Subcutaneous abdominal adipose tissue (tissue), 5 donors: ENCODE results near the gene C1orf21.

Experiments used
- H3K27ac ChIP-seq: one replicate; pipeline ENCODE4 v1.7.0; 2013; ENCODE audit warnings: low read depth, mild to moderate bottlenecking, inconsistent platforms, low read length, moderate library complexity
- H3K27me3 ChIP-seq, 5 donors: one replicate each; pipeline ENCODE4 v1.7.0; 2013; ENCODE audit warnings: low read length in 5 of 5, inconsistent platforms in 1 of 5; ENCODE audit not compliant: control insufficient read depth in 5 of 5, insufficient read depth in 4 of 5
- H3K36me3 ChIP-seq, 5 donors: one replicate each; pipeline ENCODE4 v1.7.0; 2013; ENCODE audit warnings: low read length in 5 of 5; ENCODE audit not compliant: control insufficient read depth in 5 of 5, insufficient read depth in 5 of 5
- H3K4me1 ChIP-seq, 5 donors: one replicate each; pipeline ENCODE4 v1.7.0; 2013; ENCODE audit warnings: low read length in 5 of 5, mild to moderate bottlenecking in 3 of 5, moderate library complexity in 1 of 5; ENCODE audit not compliant: control insufficient read depth in 5 of 5, insufficient read depth in 5 of 5
- H3K4me3 ChIP-seq, 5 donors: one replicate each; pipeline ENCODE4 v1.7.0; 2013; ENCODE audit warnings: low read length in 5 of 5, low read depth in 1 of 5
- H3K9ac ChIP-seq, 5 donors: one replicate each; pipeline ENCODE4 v1.7.0; 2013; ENCODE audit warnings: low read length in 5 of 5, mild to moderate bottlenecking in 4 of 5, moderate library complexity in 3 of 5
- H3K9me3 ChIP-seq, 5 donors: one replicate each; pipeline ENCODE4 v1.7.0; 2013; ENCODE audit warnings: low read length in 5 of 5; ENCODE audit not compliant: control insufficient read depth in 5 of 5
- donor health status: healthy.
- donor health status: healthy.
- donor health status: healthy.
- donor health status: healthy.
- donor health status: healthy.

The C1orf21 gene

GRCh38 chr1:184383772-184384323, 3.0 kb upstream of the C1orf21 start:
- Histone ChIP-seq H3K9ac (no peak overlapping the region), H3K27ac (no peak overlapping the region), H3K4me1 (peaks cover 2 to 21% (median 15%) of the 10 kb centered on the region in 5 donors), H3K4me3 (no peak overlapping the region), H3K9me3 (no peaks in the 10 kb centered on the region), H3K36me3 (no peaks in the 10 kb centered on the region), H3K27me3 (peaks cover 0 to 4% (median 0%) of the 10 kb centered on the region in 5 donors)

DNA sequence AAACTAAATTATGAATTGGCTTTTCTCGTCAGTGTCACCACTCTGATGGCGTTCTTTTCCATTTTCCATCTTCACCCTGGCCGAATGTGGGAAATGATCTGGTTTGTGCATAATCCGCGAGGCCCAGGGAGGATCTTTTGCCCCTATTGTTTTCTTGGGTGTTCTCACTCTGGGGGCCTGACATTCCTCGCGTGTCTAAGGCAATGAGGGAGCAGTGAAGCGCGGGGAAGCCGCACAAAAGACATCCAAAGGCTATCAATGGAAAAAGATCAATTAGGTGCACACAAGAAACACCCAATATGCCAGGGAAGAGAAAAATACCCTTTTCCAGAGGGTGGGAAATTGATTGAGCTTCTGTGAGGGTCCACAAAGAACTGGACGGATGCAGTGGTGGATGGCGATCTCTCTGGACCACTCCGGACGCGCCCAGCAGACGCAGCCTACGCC, 941 bp upstream of the C1orf21 start:
- no peaks in the 10 kb centered on the region for H3K9me3 ChIP-seq
- H3K4me3 ChIP-seq: peak overlapping the region; percentile 72 to 88 (median 85)
- no peaks in the 10 kb centered on the region for H3K27me3 ChIP-seq
- H3K4me1 ChIP-seq: peaks cover 2 to 24% (median 21%) of the 10 kb centered on the region in 5 donors
- no peak overlapping the region for H3K27ac ChIP-seq
- H3K9ac ChIP-seq: peak overlapping the region in 4 of 5 donors; percentile 64 to 83 (median 74)
- no peaks in the 10 kb centered on the region for H3K36me3 ChIP-seq

- Histone ChIP-seq H3K9ac (peak overlapping the region in 4 of 5 donors; percentile 68 to 80 (median 72)), H3K27ac (peak overlapping the region; percentile 76), H3K36me3 (no peaks in the 10 kb centered on the region), H3K4me1 (peaks cover 2 to 28% (median 21%) of the 10 kb centered on the region in 5 donors), H3K27me3 (no peaks in the 10 kb centered on the region), H3K9me3 (no peaks in the 10 kb centered on the region), H3K4me3 (peak overlapping the region in 4 of 5 donors; percentile 72 to 88 (median 86))
Observed at GRCh38 chr1:184387069-184387475, 243 bp downstream of the C1orf21 start.

DNA sequence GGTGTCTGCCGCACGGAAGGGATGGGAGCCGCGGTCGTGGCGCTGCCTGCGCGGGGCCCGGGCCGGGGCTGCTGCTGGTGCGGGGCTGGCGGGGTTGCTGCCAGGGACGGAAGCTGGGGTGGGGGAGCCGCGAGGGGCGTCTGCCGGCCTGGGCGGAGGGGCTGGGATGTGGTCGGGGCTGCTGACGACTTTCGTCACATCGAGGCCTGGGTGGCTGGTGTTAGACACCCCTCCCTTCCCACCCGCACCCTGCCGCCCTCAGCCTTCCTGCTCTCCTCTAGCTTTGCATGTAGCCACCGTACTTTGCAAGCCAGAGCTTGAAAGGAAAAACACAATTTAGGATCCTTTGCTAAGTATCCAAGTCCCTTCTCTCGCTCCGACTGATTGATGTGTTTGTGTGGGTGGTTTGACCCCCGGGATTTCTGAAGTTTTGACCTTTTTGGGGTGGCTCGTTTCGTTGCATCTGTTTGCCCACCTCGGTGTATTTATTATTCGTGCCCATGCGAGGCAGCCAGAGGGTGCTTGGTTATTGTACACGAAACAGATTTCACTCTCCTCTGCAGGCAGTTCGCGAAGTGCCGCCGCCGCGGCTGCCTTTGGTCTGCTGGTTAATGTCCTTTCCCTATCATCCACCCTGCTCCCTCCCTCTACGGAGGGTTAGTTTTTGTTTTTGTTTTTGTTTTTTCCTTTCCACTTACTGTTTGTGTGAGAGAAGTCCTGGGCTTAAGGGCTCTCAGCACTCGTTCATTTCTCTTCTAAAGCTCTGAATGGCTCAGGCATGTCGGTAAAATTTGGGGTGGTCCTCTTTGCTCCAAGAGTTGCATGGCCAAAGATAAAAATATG, 868 bp downstream of the C1orf21 start:
- Histone ChIP-seq H3K9ac (peak overlapping the region; percentile 50 to 80 (median 68)), H3K27ac (peak overlapping the region; percentile 76), H3K4me1 (peaks cover 2 to 28% (median 21%) of the 10 kb centered on the region in 5 donors), H3K4me3 (peak overlapping the region; percentile 72 to 88 (median 85)), H3K27me3 (no peaks in the 10 kb centered on the region), H3K9me3 (no peaks in the 10 kb centered on the region), H3K36me3 (no peaks in the 10 kb centered on the region)

DNA sequence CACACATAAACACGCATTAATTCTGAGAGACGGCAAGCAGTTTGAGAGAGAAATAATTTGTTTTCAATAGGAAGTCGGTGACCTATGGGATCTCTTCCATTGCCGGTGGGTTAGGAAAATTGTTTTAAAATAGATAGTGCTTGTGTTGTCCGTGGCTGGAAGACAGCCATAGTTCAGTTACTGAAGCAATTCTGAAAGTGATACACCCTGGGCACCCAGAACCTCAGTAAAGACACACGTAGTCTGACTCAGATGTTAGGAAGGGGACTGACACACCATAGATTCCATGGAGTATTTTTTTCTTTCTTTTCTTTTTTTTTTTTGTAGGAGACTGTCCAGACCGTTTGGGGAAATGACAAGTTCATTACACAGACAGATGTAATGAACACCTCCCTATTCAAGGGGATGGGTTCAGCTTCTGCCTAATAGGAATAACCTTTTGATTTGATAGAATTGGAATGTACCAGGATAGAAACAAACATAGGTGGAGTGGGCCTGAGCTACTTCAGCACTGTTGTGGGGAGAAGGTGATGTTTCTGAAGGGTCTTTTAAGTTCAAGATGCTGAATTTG, 1.6 kb downstream of the C1orf21 start:
- H3K4me1 ChIP-seq: peaks cover 2 to 28% (median 21%) of the 10 kb centered on the region in 5 donors
- H3K27me3 ChIP-seq: no peaks in the 10 kb centered on the region

DNA sequence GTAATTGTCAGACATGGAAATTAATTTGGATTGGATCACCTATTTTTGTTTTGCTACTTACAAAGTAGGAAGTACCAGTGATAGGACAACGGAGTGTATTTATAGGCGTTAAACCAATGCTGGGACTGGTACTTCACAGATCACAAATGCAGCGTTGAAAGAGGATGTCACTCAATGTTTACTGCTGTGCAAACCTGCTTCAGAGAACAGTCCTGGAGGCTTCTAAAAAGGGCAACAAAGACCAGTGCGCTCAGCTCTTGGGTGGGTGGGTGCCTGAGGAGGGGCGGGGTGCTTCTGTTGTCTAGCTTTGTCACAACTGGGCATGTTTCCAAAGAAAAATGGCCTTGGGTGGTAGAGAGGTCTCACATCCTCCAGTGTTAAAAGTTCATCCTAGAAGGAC, 2.1 kb downstream of the C1orf21 start:
- Histone ChIP-seq H3K9ac (peak overlapping the region in 2 of 5 donors; percentile 56 to 68), H3K27me3 (no peaks in the 10 kb centered on the region), H3K4me3 (peak overlapping the region; percentile 72 to 88 (median 85)), H3K4me1 (peaks cover 2 to 28% (median 21%) of the 10 kb centered on the region in 5 donors), H3K27ac (peak overlapping the region; percentile 67), H3K36me3 (no peaks in the 10 kb centered on the region), H3K9me3 (no peaks in the 10 kb centered on the region)

More for the DNA sequence above, 1.6 kb downstream of the C1orf21 start:
- Histone ChIP-seq H3K9ac (peak overlapping the region; percentile 50 to 80 (median 68)), H3K27ac (peak overlapping the region; percentile 76), H3K36me3 (no peaks in the 10 kb centered on the region), H3K9me3 (no peaks in the 10 kb centered on the region), H3K4me3 (peak overlapping the region; percentile 72 to 88 (median 85))

DNA sequence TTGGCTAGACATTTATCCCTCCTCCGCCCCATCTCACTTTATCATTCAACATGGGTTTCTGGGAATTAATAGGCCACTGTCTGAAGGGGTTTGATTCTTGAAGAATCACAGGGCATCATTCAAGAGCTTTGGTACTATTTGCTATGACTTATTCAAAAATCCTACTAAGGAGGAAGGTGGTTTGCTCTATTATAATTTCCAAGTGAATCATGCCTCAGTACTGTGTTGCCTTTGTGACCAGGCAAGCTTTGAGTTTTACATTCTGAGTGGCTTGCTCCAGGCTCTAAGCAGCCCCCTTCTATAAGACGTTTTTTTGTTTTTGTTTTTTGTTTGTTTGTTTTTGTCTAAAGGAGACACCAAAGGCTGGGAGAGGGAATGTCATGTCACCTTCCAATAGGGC, 2.6 kb downstream of the C1orf21 start:
- Histone ChIP-seq H3K4me3 (peak overlapping the region in 3 of 5 donors; percentile 72 to 88 (median 85)), H3K27ac (no peak overlapping the region)

DNA sequence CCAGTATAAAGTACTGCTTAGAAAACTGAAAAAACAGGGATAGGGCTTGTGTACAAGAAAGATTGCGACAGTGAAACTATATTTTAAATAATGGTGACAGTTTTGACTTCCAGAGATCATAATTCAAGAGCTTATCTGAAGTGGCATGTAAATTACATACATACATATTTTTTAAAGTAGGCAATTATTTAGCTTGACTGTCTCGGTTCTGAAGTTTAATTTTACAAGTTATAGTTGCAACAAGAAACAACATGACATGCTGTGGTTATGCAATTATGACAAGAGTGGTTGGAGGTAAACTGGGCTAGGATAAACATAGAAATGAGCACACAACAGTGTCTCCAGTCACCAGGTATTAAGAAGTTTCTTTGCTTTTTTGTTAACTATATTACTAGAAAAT, 4.1 kb downstream of the C1orf21 start:
- H3K4me1 ChIP-seq: peaks cover 2 to 28% (median 19%) of the 10 kb centered on the region in 5 donors
- H3K9me3 ChIP-seq: no peaks in the 10 kb centered on the region
- H3K4me3 ChIP-seq: no peak overlapping the region
- H3K27ac ChIP-seq: no peak overlapping the region
- H3K36me3 ChIP-seq: no peaks in the 10 kb centered on the region
- no peak overlapping the region for H3K9ac ChIP-seq
- no peaks in the 10 kb centered on the region for H3K27me3 ChIP-seq

More for the DNA sequence above, 2.6 kb downstream of the C1orf21 start:
- no peaks in the 10 kb centered on the region for H3K36me3 ChIP-seq
- H3K9me3 ChIP-seq: no peaks in the 10 kb centered on the region
- no peak overlapping the region for H3K9ac ChIP-seq
- H3K27me3 ChIP-seq: no peaks in the 10 kb centered on the region
- peaks cover 2 to 30% (median 21%) of the 10 kb centered on the region in 5 donors for H3K4me1 ChIP-seq

DNA sequence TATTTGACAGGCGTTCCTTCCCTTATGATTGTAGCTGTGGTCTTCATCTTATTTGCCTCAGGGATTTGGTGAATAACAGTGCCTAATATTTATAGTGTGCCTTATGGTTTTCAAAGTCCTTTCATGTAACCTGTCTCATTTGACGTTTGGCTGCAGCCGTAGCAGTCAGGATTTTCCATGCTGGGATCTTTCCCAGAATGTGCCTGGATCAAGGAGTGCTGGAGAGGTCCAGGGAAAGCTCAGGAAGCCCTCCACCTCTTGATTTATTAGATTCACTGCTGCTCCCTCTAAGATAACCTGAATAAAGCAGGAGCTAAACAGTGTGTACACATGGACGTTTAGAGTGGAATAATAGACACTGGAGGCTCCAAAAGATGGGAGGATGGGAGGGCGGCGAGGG, 5.2 kb downstream of the C1orf21 start:
- H3K9ac ChIP-seq: no peak overlapping the region
- H3K27ac ChIP-seq: no peak overlapping the region
- no peaks in the 10 kb centered on the region for H3K27me3 ChIP-seq
- no peaks in the 10 kb centered on the region for H3K9me3 ChIP-seq
- H3K4me3 ChIP-seq: no peak overlapping the region
- H3K36me3 ChIP-seq: no peaks in the 10 kb centered on the region
- peaks cover 1 to 25% (median 11%) of the 10 kb centered on the region in 5 donors for H3K4me1 ChIP-seq
